Measurements from ENCODE around the gene CYP11A1. TPM values are rescaled to one million over a fixed set of nuclear protein-coding genes. Genes with fewer than 3 reads are reported as not detected.

The CYP11A1 gene
- total RNA-seq, 1 donor from 2014 or later, result not detected

DNA sequence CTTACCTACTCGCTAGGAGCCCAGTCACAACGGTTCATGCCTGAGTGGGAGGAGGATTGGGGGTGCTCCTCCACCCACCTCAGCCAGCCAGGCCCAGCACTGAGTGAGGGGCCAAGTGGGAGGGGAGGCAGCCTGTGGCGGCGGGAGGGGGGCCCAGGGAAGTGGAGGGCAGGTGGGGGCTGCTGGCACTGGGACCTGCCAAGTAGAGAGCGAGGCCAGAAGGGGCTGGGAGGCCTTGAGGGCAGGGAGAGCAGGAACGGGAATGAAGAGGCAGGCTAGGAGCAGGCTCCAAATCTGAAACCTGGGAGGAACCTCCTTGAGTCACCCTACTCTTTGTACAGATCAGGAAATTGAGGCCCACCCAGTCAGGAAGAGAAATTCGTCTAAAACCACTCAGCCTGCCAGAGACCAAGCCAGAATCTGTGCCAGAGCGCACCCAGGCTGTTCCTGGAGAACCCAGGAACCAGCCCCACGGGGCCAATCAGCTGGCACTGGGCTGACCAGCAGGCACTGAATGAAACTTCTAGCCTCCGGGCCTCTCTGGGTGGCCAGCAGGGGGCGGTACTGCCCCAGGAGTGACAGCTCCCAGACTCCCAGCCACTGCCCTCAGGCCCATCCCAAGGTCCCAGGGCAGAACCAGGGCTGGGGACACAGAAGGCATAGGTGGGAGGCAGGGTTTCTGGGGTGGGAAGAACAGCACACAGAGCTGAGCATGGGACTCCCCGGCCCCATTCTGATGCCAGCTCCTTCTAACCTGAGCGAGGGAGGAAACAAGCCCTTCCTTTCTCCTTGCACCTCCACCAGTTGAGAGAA, 14.8 kb upstream of the CYP11A1 start:
- H3K27me3 Mint-ChIP-seq (ENCODE audit: low read depth), result no peaks in the 10 kb centered on the region
- no peaks in the 10 kb centered on the region for H3K36me3 Mint-ChIP-seq (ENCODE audit: low read depth)
- intact Hi-C loops (cut with micrococcal nuclease), result loop anchor here (1.0 kb wide), 1 partner anchor 56 kb away; no protein-coding TSS in a partner anchor
- peak overlapping the region; percentile 64 for H3K27ac Mint-ChIP-seq
- peak; percentile 70 for DNase-seq (ENCODE audit: low spot score)
- no peaks in the 10 kb centered on the region for H3K9me3 Mint-ChIP-seq
- H3K4me3 Mint-ChIP-seq (ENCODE audit: low read depth), result no peak overlapping the region
- peaks cover 63% of the 10 kb centered on the region for H3K4me1 Mint-ChIP-seq (ENCODE audit: low read depth)

DNA sequence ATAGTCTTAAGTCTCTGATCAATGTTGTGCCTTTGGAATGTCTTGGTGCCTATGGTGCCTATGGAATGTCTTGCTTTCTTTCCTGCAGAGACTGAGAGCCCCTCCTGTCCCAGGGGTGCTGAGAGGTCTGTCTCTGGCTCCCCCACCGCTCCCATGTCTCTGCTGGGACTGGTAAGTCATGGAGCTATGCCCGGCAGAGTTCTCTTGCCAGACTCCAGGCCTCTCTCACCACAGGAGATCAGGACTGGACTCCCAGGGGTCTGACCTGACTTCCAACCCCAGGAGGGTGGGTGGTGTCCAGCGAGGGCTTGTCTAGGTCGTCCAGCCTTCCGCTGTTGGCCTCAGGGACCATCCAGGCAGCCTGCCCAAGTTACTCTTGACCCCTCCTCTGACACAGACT, 14.0 kb upstream of the CYP11A1 start:
- no peaks in the 10 kb centered on the region for H3K27me3 Mint-ChIP-seq (ENCODE audit: low read depth)
- H3K4me3 Mint-ChIP-seq (ENCODE audit: low read depth), result no peak overlapping the region
- H3K27ac Mint-ChIP-seq, result no peak overlapping the region
- intact Hi-C loops (cut with micrococcal nuclease), result no loop called here
- DNase-seq (ENCODE audit: low spot score), result no peak
- H3K36me3 Mint-ChIP-seq (ENCODE audit: low read depth), result no peaks in the 10 kb centered on the region
- peaks cover 64% of the 10 kb centered on the region for H3K4me1 Mint-ChIP-seq (ENCODE audit: low read depth)
- no peaks in the 10 kb centered on the region for H3K9me3 Mint-ChIP-seq

DNA sequence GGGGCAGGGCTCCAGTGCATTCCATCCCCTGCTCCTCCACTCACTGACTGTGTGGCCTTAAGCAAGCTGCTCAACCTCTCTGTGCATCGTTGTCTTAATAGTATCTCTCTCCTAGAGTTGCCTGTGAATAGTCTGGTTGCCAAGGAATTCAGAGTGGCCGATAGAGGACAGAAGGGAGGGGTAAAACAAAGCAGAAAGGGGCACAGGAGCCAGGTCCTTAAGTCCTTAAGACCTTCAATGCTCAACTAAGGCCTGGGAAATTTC, 13.7 kb upstream of the CYP11A1 start:
- H3K9me3 Mint-ChIP-seq, result no peaks in the 10 kb centered on the region
- H3K27me3 Mint-ChIP-seq (ENCODE audit: low read depth), result no peaks in the 10 kb centered on the region
- intact Hi-C loops (cut with micrococcal nuclease), result no loop called here
- H3K4me1 Mint-ChIP-seq (ENCODE audit: low read depth), result peaks cover 67% of the 10 kb centered on the region
- H3K4me3 Mint-ChIP-seq (ENCODE audit: low read depth), result no peak overlapping the region
- no peak overlapping the region for H3K27ac Mint-ChIP-seq
- no peak for DNase-seq (ENCODE audit: low spot score)
- no peaks in the 10 kb centered on the region for H3K36me3 Mint-ChIP-seq (ENCODE audit: low read depth)

DNA sequence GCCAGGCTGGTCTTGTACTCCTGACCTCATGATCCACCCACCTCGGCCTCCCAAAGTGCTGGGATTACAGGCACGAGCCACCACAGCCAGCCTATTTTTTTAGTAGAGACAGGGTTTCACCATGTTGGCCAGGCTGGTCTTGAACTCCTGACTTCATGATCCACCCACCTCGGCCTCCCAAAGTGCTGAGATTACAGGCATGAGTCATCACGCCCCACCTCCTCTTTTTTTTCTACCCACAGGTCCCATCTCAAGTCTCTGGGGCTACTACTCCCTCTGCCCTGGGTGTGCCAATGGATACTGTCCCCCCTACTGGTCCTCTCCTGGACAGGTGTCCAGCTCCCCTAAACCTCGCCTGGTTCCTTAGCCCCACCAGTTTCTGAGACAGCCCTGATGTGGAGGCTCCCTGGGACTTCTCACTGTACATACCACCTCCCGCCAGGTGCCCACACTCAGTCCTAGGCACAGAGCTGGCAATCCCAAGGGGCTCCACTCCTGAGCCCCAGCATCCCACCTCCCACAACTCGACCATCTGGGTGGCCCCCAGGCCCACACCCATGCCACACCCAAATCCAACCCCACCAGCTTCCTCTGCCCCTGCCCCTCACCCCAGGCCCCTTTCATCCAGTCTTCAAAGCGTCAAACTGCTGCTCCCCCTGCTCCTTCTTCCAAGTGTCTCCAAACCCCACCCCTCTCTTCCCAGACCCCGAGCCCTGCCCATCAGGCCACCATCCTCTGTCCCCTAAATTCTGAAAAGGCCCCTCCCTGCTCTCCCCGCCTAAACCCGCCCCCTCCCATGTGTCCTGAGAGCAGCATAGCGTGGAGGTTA, 13.1 kb upstream of the CYP11A1 start:
- DNase-seq (ENCODE audit: low spot score), result no peak
- no peaks in the 10 kb centered on the region for H3K36me3 Mint-ChIP-seq (ENCODE audit: low read depth)
- H3K27me3 Mint-ChIP-seq (ENCODE audit: low read depth), result no peaks in the 10 kb centered on the region
- intact Hi-C loops (cut with micrococcal nuclease), result no loop called here
- H3K27ac Mint-ChIP-seq, result no peak overlapping the region
- H3K4me3 Mint-ChIP-seq (ENCODE audit: low read depth), result no peak overlapping the region
- no peaks in the 10 kb centered on the region for H3K9me3 Mint-ChIP-seq
- peaks cover 66% of the 10 kb centered on the region for H3K4me1 Mint-ChIP-seq (ENCODE audit: low read depth)

DNA sequence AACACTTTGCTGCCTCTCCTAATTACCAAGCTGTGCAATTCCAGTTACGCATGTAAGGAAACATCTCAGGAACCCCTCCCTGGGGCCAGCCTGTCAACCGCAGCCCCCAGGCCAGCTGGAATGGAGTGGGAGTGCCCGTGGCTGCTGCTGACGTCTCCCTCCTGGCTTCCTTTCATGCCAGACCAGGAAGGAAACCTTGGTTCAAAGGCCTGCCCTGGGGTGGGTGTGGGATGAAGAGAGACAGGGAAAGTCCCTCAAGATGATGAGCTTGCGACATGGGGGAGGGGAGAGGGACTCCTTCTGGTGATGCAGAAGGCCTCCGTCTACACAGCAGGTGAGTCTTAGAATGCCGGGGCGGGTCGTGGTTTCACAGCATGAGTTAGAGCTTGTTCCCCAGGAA, 11.4 kb upstream of the CYP11A1 start:
- intact Hi-C loops (cut with micrococcal nuclease), result no loop called here
- no peaks in the 10 kb centered on the region for H3K9me3 Mint-ChIP-seq
- H3K4me1 Mint-ChIP-seq (ENCODE audit: low read depth), result peaks cover 55% of the 10 kb centered on the region
- no peaks in the 10 kb centered on the region for H3K36me3 Mint-ChIP-seq (ENCODE audit: low read depth)
- H3K27ac Mint-ChIP-seq, result peak overlapping the region; percentile 67
- no peaks in the 10 kb centered on the region for H3K27me3 Mint-ChIP-seq (ENCODE audit: low read depth)
- DNase-seq (ENCODE audit: low spot score), result peak; percentile 8
- no peak overlapping the region for H3K4me3 Mint-ChIP-seq (ENCODE audit: low read depth)

DNA sequence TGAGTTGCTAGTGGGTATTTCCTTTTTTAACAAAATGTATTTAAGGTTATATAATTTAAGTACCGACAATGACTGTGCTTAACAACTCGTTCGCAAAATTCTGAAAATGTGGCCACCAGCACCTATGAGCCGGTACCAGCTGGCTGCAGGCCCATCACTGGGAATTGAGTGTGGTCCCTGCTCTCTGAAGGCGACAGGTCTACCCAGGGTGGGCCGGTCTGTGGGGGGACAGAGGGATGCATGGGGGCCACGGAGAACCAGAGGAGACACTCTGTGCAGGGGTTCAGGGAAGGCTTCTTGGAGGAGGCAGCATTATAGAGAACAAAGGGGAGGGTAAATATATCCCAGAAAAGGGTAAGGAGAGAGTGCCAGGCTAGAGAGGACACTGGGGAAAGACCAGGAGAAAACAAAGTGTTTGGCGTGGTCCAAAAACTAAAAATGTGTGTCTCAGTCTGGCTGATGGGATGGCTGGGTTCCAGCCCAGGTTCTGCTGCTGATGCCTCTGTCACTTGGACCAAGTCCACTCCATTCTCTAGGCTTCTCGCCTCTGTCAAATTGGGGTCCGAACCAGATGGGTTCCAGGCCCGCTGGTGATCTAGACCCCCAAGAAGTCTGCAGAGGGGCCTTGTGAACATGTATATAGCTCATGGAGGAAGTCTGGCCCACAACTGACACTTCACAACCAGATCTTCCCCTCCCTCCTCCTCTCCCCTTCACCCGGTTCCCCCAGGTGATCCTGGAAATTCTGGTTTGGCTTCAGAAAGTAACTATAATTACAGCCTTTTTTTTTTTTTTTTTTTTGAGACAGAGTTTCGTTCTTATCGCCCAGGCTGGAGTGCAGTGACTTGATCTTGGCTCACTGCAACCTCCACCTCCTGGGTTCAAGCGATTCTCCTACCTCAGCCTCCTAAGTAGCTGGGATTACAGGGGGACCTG, 10.7 kb upstream of the CYP11A1 start:
- peak overlapping the region; percentile 67 for H3K27ac Mint-ChIP-seq
- no peaks in the 10 kb centered on the region for H3K27me3 Mint-ChIP-seq (ENCODE audit: low read depth)
- DNase-seq (ENCODE audit: low spot score), result no peak
- no peaks in the 10 kb centered on the region for H3K36me3 Mint-ChIP-seq (ENCODE audit: low read depth)
- intact Hi-C loops (cut with micrococcal nuclease), result no loop called here
- no peaks in the 10 kb centered on the region for H3K9me3 Mint-ChIP-seq
- H3K4me3 Mint-ChIP-seq (ENCODE audit: low read depth), result no peak overlapping the region
- H3K4me1 Mint-ChIP-seq (ENCODE audit: low read depth), result peaks cover 53% of the 10 kb centered on the region

DNA sequence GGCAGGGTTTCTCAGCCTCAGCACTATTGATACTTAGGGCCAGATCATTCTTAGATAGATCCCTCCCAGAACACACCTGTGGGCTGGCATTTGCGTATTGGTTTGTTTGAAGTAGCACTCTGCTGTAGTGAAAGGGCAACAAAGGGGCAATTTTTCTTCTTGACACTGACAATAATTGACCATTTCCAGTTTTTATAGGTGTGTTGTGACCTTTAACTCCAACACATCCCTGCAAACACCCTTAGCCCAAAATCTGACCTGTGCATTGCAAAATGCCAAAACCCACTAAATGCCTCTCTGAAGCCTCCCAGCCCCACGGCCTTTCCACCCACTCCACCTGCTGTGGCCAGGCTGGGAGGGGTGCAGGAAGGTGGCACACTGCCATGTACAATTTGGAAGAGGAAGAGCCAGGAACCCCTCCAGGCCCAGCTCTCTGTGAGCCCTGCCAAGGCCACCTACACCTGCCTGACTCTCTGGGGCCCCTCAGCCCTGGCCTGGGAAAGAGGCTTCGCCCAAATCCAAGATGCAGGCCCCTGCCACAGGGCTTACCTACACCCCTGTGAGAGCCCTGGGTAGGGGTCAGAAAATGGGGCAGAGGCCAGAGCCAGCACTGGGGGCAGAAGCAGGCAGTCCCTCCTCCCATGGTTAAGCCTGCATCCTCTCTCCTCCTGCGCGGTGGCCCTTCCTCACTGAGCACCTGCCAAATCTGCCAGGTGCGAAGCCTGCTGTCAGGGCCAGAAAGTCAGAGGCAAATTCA, 9.6 kb upstream of the CYP11A1 start:
- H3K4me1 Mint-ChIP-seq (ENCODE audit: low read depth), result peaks cover 44% of the 10 kb centered on the region
- H3K27ac Mint-ChIP-seq, result no peak overlapping the region
- peaks cover 4% of the 10 kb centered on the region for H3K27me3 Mint-ChIP-seq (ENCODE audit: low read depth)

DNA sequence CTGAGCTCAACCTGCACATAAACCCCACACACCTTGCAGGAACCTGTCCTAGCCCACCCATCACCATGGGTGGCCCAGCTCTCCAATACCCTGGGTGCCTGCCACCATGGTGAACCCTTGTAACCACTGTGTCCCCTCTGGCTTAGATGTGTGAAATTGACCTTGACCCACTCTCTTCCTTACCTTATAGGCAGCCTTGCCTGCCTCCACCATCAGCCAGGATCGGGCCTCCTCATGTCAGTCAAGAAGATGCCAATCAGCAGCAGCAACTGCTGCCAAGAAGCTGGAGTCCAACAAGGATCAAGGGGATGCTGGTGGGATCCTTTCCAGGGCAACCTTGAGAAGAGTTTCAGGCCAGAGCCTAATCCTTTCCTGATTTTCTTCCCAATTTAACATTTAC, 8.8 kb upstream of the CYP11A1 start:
- Mint-ChIP-seq H3K9me3 (no peaks in the 10 kb centered on the region), H3K4me1 (ENCODE audit: low read depth) (peaks cover 42% of the 10 kb centered on the region), H3K27ac (no peak overlapping the region), H3K4me3 (ENCODE audit: low read depth) (no peak overlapping the region), H3K27me3 (ENCODE audit: low read depth) (peaks cover 7% of the 10 kb centered on the region), H3K36me3 (ENCODE audit: low read depth) (no peaks in the 10 kb centered on the region)
- no peak for DNase-seq (ENCODE audit: low spot score)
- intact Hi-C loops (cut with micrococcal nuclease), result no loop called here

More for the DNA sequence above, 9.6 kb upstream of the CYP11A1 start:
- DNase-seq (ENCODE audit: low spot score), result no peak
- intact Hi-C loops (cut with micrococcal nuclease), result no loop called here
- H3K4me3 Mint-ChIP-seq (ENCODE audit: low read depth), result no peak overlapping the region
- no peaks in the 10 kb centered on the region for H3K9me3 Mint-ChIP-seq
- H3K36me3 Mint-ChIP-seq (ENCODE audit: low read depth), result no peaks in the 10 kb centered on the region

DNA sequence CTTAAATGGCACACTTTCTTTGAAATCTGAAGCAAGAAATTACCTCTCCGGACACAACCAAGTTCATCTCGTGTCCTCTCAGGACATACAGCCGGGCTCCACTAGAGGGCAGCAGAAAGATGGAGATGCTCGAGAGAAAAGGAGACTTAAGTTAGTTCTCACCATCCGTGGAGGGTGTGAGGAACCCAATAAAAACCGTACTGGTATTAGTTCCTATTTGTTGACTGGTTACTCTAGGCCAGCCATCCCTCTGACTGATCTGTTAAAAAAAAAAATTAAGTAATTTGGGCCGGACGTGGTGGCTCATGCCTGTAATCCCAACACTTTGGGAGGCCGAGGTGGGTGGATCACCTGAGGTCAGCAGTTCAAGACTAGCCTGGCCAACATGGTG, 7.9 kb upstream of the CYP11A1 start:
- DNase-seq (ENCODE audit: low spot score), result peak; percentile 75
- Mint-ChIP-seq H3K4me3 (ENCODE audit: low read depth) (peak overlapping the region; percentile 79), H3K36me3 (ENCODE audit: low read depth) (no peaks in the 10 kb centered on the region), H3K4me1 (ENCODE audit: low read depth) (peaks cover 33% of the 10 kb centered on the region), H3K9me3 (no peaks in the 10 kb centered on the region), H3K27ac (no peak overlapping the region), H3K27me3 (ENCODE audit: low read depth) (peaks cover 13% of the 10 kb centered on the region)
- intact Hi-C loops (cut with micrococcal nuclease), result loop anchor here (1.0 to 2.0 kb wide), 4 partner anchors 63 to 394 kb away; partner anchors contain the start of gene ARID3B

DNA sequence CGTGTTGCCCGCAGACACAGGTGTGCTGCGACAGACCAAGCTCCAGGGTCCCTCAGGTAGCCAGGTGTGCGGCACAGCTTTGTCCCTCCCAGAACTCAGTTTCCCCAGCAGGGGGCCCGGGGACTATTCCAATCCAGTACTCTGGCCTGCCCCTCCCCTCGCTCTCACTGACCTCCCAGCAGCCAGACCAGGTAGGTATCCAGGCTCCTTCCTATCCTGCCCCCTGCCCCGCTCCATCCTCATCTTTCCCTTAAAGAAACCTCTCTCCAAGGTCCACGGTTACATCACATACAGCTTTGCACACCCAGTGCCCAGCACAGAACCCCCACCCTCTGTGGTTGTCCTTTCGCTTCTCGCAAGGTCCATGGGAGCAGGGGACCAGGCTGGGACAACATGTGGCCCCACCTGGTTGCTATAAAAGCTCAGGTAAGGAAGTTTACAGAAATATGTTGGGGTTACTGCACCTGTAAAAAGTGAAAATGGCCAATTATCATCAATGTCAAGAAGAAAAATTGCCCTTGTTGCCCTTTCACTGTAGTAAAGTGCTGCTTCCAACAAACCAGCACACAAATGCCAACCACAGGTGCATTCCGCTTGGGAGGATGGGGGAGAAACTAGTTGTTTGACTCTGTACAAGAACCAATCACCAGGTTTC, 7.3 kb upstream of the CYP11A1 start:
- Mint-ChIP-seq H3K4me3 (ENCODE audit: low read depth) (peak overlapping the region; percentile 79), H3K27me3 (ENCODE audit: low read depth) (peaks cover 17% of the 10 kb centered on the region), H3K4me1 (ENCODE audit: low read depth) (peaks cover 33% of the 10 kb centered on the region), H3K9me3 (no peaks in the 10 kb centered on the region), H3K27ac (no peak overlapping the region), H3K36me3 (ENCODE audit: low read depth) (no peaks in the 10 kb centered on the region)
- DNase-seq (ENCODE audit: low spot score), result no peak
- intact Hi-C loops (cut with micrococcal nuclease), result loop anchor here (1.0 to 2.0 kb wide), 6 partner anchors 64 to 395 kb away; partner anchors contain the start of genes ARID3B, CLK3 and UBL7

DNA sequence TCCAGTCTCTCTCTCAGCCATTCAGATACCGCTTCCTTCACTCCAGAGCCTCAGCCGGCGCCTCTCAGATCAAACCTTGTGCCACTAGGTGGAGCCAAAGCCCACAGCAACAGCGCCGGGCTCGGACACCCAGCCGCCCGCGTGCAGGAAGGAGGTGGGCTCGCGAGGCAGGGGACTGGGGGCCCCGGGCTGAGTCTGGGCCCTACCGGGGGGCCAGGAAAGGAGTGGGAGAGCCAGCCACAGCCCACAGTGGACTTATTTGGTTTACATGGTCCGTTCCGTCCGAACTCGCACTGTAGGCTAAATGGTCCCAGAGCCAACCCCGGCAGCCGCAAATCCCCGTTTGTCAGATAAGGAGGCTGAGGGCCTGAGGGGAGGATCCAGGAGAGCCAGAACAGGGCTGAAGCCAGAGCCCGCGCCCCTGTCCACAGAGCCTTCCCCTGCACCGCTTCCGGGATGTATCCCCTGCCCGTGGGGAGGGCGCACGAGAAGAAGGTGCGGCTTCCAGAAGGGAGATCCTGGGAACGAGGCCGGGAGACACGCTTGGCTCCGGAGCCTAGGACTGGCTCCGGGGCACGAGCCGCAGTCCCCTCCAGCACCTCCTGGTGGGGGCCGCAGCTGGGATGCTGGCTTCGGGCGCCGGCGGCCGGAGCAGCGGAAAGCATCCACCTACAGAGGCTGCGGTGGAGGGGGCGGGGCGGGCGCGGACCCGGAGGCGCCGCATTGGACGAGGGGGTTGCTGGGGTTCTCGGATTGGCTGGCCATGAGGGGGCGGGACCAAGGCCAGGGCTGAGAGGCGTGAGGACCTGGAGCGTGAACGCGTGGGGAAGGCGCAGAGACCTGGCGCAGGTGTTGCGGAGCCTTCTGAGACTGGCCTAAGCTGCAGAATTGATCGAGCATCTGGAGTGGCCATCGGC, 6.5 kb upstream of the CYP11A1 start:
- H3K27ac Mint-ChIP-seq, result peak overlapping the region; percentile 60
- H3K4me1 Mint-ChIP-seq (ENCODE audit: low read depth), result peaks cover 28% of the 10 kb centered on the region
- intact Hi-C loops (cut with micrococcal nuclease), result loop anchor here (1.0 to 2.0 kb wide), 5 partner anchors 87 to 259 kb away; partner anchors contain the start of genes ARID3B, CLK3 and UBL7
- H3K4me3 Mint-ChIP-seq (ENCODE audit: low read depth), result peak overlapping the region; percentile 79
- peak; percentile 91 for DNase-seq (ENCODE audit: low spot score)
- no peaks in the 10 kb centered on the region for H3K9me3 Mint-ChIP-seq
- H3K36me3 Mint-ChIP-seq (ENCODE audit: low read depth), result no peaks in the 10 kb centered on the region
- H3K27me3 Mint-ChIP-seq (ENCODE audit: low read depth), result peaks cover 19% of the 10 kb centered on the region
